RPMI8226 (cell line): ENCODE data around the gene TM9SF2.
"Not testable (repeated sequence)": the region's sequence is repeated elsewhere in the genome, so short reads cannot be mapped to it uniquely, and the experiment has no call there.

Experiments
- DNase-seq: peaks from one replicate; pipeline ENCODE4 v3.0.0-alpha.2; 2015

Gene TM9SF2, protein sequence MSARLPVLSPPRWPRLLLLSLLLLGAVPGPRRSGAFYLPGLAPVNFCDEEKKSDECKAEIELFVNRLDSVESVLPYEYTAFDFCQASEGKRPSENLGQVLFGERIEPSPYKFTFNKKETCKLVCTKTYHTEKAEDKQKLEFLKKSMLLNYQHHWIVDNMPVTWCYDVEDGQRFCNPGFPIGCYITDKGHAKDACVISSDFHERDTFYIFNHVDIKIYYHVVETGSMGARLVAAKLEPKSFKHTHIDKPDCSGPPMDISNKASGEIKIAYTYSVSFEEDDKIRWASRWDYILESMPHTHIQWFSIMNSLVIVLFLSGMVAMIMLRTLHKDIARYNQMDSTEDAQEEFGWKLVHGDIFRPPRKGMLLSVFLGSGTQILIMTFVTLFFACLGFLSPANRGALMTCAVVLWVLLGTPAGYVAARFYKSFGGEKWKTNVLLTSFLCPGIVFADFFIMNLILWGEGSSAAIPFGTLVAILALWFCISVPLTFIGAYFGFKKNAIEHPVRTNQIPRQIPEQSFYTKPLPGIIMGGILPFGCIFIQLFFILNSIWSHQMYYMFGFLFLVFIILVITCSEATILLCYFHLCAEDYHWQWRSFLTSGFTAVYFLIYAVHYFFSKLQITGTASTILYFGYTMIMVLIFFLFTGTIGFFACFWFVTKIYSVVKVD

DNA sequence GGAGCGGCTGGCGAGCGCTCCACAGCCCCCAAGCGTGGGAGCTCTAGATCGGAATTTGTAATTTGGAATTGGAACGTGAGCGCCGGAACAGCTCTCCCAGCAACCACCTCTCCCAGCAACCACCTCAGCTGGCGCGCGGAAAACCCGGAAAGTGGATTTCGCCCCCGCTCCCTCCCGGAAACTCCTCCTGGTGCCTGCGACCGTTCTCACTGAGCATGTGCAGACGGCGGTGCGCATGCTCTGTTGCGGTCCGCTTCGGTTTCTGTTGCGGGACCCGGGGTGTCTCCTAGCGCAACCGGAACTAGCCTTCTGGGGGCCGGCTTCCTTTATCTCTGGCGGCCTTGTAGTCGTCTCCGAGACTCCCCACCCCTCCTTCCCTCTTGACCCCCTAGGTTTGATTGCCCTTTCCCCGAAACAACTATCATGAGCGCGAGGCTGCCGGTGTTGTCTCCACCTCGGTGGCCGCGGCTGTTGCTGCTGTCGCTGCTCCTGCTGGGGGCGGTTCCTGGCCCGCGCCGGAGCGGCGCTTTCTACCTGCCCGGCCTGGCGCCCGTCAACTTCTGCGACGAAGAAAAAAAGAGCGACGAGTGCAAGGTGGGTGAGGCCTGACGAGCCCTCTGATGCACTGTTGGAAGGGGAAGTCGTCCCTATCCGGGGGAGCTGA lies at the start of gene TM9SF2:
Gene TM9SF2 (plus strand): TSS at position 289 of the 664 bp plus-strand sequence. CDS start 135 bp downstream, at position 424.
- DNase-seq, result peak; percentile 93

DNA sequence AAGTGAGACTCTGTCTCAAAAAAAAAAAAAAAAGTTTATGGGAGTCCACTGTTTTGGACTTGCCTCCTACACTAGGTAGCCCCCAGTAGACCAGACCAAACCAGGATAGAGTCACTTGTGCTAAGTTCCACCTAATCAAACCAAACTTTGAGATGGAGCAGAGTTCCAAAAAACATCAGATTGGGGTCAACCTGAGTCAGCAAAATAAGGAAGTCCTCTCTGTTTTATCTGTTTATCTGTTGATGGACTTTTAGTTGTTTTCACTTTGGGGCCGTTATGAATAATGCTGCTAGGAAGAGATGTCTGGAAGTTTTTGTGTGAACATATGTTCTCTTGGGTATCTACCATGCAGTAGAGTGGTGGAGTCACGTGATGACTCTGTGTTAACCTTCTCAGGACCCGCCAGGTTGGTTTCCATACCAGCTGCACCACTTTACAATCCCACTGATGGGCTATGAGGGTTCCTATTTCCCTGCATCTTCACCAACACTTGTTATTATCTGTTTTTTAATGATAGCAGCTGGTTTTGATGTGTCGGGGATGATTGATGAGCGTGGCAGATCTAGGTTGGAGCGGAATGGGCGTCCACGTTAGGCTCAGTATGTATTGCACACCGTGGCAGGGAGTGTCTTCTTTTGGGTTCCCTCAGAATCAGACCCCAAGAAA lies 46.6 kb upstream of the TM9SF2 start:
- no peak for DNase-seq

DNA sequence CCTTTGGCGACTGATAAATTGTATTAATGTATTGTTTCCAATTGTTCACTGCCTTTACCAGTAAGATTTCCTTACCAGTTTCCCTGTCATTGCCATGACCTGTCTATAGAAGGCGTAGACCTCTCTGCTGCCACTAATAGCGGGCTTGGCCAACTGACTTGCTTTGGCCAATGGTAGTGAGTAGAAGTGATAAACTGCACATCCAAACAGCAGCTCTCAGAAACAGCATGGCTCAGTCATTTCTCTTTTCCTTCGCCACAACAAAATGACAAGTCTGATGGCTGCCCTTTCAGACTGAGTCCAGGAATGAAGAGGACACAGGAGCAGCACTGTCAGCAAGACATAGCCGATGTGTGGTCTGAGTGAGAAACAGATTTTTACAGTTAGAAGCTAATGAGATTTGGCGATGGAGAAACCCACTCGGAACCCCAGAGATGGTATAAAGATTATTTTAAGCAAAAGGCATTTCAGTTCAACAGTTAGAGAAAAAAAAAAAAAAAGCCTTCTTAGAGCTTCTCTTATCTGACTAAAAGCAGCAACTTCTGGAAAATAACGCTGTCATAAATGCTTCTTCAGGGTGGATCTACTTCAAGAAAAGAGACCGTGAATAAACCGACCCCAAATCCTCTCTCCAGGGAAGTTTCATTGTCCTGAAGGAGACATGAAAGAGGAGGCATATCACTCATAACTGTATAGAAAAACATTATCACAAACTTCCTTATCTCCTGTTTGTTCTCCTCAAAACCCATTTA lies 42.0 kb upstream of the TM9SF2 start:
- DNase-seq, result peak; percentile 17

DNA sequence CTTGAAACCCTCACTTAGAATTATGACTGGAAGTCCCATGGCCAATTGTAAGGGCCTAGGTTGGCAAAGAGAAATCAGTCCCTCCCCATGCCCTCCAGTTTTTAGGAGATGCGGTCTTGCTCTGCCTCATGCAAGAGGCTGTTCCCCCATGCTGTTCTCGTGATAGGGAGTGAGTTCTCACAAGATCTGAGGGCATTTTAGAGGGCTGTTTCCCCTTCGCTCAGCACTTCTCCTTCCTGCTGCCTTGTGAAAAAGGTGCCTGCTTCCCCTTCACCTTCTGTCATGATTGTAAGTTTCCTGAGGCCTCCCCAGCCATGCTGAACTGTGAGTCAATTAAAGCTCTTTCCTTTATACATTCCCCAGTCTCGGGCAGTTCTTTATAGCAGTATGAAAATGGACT lies 40.5 kb upstream of the TM9SF2 start:
- not testable (repeated sequence) for DNase-seq

DNA sequence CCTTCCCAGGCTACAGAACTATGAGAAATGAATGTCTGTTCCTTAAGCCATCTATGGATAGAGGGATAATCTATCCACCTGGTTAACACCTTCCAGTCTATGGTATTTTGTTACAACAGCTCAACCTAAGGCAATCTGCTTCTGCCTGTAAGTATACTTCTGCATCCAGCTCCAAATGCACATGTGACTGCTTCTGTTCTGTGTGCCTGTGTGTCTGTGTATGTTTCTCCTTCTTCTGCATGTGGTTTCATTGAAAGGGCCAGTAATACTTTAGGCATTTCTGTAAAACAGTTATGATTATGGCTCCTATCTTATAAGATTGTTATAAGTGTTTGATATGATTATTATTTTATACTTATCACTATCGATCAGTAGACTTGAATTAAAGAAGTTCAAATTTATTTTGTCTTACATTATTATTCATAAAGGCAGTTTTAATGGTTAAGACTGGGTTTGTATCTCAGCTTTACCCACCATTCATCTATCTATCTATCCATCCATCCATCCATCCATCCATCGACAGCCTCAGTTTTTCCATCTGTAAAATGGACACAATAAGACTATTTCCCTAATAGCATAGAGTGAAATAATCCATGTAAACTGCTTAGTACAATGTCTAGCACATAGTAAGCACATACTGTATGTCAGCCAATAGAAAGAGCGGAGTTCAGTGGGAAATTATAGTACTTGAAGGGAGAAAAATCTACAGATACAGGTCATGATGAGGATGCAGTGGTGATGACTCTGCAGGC lies 37.5 kb upstream of the TM9SF2 start:
- DNase-seq, result no peak

DNA sequence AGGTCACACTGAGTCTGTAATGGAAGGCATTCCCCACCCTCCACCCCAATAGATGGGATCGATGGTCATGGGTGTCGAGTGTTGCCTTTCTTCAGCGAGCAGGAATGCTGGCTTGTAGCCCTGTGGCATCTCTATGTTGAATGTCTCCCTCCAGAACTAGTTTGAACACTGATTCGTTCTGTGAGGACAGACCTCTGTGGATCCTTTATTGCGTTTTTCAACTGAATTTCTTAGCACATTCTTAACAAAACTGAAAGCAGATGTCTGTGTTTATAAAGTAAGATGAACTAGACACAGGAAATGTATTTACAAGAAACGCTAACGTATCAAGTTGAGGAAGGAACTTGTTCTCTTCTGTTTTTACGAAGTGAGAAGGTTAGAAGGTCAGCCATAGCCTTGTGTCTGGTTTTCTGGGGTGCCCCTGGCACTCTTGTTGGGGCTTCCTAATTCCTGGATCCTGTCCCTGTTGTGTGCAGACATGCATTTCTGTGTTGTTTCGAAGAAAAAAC lies 36.8 kb upstream of the TM9SF2 start:
- peak; percentile 5 for DNase-seq

DNA sequence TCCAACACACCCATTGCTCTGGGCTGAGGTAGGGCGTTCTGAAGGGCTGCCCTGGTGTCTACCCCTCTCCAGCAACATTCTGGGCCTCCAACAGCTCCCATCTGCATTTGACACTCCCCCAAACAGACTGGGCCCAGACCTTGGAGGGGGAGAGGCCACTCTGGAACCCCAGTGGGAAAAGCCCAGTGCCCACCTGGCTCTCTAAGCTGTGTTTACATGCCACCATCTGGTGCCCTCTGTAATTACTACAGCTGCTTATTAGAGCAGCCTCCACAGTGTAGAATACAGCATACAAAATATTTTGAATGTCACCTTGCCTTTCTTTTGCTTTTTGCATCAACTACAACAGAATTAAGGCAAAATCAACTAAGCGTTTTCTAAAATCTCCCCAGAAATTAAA lies 35.8 kb upstream of the TM9SF2 start:
- no peak for DNase-seq

DNA sequence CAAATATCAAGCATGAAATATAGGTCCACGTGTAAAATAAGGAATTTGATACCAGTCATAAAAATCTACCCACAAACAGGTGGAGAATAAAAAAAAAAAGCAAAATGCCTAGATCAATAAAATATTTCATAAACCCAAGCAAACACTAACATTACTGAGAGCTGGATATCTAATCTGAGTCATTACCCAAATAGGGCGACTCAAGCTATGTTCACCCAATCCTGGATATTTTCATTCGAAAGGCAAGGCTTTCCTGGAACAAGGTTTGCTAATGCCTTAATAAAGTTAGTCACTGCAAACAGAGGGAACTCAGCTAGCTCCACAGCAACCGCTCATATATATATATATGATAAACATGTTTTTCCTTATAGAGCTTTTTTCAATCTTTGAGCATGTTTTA lies 33.5 kb upstream of the TM9SF2 start:
- no peak for DNase-seq

DNA sequence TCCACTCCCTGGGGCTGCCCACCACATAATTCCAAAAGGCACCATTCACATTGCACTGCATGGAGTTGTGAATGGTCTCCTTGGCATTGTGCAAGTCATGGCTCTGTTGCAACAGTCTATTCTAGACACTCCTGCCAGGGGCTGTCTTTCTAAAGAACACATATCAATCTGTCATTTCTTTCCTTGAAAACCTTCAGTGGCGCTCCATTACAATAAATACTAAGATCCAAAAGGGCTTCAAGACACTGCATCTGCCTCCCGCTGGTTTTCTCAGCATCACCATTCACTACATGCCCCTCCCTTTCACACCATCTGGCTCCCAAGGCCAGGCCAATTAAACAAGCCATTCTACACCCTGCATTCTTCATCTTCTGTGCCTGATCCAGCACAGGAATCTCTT lies 32.2 kb upstream of the TM9SF2 start:
- no peak for DNase-seq

DNA sequence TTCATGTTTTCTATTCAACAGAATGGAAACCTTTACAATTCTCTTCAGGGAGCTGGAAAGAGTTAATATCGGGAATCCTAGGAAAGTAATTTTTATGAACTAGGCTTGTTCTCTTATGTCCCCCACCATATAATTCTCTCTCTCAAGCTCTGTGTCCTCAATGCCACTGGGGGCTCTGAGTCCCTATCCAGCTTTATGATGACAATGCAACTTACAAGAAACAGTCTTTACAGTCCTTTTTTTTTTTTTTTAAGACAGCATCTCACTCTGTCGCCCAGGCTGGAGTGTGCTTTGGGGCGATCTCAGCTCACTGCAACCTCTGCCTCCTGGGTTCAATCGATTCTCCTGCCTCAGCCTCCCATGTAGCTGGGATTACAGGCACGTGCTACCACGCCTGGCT lies 31.2 kb upstream of the TM9SF2 start:
- no peak for DNase-seq

DNA sequence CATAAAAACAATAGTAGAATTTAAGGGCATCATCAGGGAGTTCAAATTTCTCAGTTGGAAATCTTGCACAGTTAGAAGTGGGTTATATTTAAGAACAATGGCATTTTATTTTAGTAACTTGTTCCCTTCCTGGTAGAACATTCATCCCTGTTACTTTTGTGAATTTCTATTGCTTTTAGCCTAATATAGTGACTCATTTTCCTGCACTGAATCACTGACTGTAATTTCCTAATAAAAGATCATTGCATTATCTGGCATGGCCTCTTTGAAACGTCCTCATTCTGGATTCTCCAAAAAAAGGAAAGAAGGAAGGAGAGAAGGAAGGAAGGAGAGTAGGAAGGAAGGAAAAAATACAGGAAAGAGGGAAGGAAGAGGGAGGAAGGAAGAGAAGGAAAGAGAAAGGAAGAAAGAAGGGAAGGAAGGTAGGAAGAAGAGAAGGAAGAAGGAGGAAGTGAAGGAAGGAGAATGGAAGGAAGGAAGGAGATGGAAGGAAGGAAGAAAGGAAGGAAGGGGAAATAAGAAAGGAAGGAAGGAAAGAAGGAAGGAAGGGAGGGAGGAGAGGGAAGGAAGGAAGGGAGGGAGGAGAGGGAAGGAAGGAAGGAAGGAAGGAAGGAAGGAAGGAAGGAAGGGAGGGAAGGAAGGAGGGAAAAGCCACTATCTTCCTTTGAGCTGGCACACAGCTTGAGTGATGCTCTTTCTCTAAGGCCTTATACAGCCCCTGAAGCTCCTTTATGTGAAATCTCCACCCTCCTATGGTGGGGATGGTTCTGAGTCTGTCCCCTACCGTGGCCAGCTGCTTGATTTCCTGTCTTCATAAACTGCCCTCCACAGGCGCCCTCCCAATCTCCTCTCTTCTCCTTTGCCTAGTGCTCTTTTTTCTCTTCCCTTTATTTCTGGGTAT lies 29.8 kb upstream of the TM9SF2 start:
- DNase-seq, result no peak

DNA sequence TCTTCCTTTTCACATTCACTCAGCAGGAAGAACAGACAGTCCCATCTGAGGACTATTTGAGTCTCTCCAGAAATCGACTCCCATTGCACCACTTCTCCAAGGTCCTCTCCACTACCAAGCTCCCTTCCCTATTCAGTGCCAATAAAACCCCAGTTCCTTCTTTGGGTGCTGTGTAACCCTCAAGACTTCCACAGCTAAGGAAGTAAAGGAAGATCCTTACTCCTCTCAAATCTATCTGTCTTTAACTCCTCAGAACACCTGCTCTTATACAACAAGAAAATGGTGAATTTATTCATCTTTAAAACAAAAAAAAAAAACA lies 29.2 kb upstream of the TM9SF2 start:
- DNase-seq, result no peak

DNA sequence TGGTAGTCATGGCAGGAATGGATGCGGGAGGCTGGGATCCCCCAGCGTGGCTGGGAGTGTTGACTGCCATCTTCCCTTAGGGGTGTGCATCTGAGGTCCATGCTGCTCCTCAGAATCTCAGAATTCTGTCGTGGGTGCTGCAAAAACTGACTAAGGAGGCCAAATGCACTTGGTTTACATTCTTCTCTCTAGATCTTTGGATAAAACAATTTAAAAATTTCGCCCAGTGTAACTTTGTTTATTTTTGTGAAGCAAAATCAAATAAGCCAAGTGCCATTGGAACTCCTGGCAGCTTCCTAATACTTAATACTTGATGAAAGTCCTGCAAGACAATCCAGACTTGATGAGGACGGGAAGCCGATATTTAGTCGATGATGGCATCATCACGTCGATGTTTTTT lies 27.8 kb upstream of the TM9SF2 start:
- DNase-seq, result no peak

DNA sequence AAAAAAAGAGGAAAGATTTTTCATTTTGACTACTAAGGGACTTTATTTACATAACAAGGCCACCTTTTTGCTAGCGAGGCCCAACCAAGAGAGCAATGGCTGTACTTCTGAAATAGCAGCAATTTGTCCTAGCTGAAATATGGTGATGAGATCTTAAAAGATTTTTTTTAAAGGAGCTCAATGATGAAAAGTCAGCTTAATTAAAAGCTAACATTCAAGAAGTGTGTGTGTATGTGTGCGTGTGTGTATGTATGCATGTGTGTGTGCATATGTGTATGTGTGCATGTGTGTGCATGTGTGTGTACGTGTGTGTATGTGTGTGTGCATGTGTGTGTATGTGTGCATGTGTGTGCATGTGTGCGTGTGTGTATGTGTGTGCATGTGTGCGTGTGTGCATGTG lies 24.6 kb upstream of the TM9SF2 start:
- no peak for DNase-seq

DNA sequence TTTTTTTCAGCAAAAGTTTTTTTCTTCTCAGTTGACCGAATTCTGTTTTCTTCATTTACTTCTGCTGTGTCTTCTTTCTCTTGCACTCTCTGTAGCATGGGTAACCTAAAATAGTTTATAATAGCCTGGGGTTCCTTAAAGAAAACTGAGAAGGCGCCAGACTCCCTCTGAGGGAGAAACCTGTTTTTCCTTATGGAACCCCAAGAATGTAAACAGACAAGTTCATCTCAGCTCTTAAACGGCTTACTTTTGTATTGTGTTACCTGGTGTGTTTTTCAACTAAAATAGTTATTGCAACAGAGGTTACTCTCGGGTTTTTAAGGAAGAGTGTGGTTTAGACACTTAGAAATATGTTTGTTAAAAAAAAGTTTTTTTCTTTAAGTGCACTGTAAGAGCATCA lies 23.8 kb upstream of the TM9SF2 start:
- no peak for DNase-seq

DNA sequence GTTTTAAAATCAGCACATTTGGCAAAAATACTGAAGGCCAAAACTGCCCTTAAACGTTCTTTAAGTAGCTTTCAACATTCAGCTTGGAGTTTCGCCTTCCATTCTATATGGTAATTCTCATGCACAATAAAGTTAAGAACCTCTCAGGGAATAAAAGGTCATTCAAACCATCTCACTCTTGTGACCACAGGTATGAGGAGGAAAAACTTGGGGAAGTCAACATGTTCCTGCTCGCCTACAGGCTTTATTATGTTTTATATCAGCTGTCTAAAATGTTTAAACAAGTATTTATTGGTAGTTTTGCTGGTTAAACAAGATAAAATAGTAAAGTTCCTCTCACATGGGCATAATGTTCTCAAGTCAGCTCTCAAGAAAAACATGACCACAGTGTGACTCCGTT lies 19.9 kb upstream of the TM9SF2 start:
- DNase-seq, result no peak

DNA sequence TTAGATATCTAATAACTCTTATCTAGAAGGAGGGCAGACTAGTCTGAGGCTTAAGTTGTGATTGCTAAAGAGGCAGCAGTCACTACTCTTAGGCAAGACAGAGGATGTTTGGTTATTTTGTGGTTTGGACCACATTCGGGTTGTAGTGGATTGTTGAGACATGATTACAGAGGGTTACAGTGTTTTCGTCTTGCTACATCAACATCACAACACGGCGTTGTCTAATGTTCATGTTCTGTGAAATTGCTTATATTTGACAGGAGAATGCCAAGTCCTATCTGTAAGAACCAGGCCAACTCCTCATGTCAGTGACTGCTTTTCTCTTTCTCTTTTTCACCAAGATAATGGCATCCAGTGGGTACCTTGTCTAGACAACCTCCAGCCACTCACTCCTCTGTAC lies 16.8 kb upstream of the TM9SF2 start:
- no peak for DNase-seq

DNA sequence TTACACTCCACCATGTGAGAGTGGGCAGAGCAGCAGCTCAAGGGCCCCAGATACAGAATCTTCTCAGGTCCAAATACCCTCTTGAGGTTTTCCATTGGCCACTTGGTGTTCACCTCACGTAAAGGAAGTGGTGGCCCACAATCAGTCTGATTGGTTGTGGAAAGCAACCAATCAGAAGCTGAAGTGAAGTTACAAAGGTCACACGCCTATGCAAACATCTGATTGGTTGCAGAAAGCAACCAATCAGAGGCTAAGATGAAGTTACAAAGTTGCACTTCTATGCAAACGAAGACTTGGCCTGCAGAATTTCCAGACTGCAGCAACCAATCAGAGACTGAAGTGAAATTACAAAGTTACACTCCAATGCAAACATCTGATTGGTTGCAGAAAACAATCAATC lies 14.3 kb upstream of the TM9SF2 start:
- no peak for DNase-seq

DNA sequence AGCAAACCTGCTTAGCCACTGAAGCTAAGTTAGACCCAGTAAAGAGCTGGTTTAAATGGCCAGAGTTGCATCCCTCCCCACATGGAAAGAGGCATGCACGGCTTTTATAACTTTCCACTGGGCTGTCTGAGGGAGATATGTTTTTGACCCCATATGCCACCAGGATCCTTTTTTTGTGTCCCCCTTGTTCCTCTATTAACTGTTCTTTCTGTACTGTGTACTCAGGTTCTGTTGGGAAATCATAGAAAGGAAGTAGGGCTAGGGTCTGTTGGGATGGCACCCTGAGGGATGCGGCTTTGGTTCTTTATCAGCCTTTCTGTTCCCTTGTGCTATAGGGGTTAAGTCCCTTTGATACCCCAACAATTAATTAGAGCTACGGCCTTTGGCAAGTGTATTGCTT lies 12.2 kb upstream of the TM9SF2 start:
- no peak for DNase-seq

DNA sequence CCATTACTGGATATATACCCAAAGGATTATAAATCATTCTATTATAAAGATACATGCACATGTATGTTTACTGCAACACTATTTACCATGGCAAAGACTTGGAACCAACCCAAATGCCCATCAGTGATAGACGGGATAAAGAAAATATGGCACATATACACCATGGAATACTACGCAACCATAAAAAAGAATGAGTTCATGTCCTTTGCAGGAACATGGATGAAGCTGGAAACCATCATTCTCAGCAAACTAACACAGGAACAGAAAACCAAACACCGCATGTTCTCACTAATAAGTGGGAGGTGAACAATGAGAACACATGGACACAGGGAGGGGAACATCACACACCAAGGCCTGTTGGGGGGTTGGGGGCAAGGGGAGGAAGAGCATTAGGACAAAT lies 9.5 kb upstream of the TM9SF2 start:
- not testable (repeated sequence) for DNase-seq
